ENCODE data around the gene CDC14A. TPM values are rescaled to one million over a fixed set of nuclear protein-coding genes. Genes with fewer than 3 reads are reported as not detected.

Gene CDC14A
- total and polyA plus RNA-seq, 12 donors: 0.85 to 19.2 (median 4.1) TPM

- H3K4me3 ChIP-seq: no peak overlapping the region
- DNase-seq: no peak
- no peaks in the 10 kb centered on the region for H3K9me3 ChIP-seq (replicated peaks in 1 of 3)
- no peak overlapping the region for H3K27ac ChIP-seq
- 70 to 83% (median 78%) methylated on average over 3 of the region's 3 CpGs for WGBS, 4 donors
- H3K4me1 ChIP-seq (replicated peaks in 1 of 2): no peaks in the 10 kb centered on the region
- TF ChIP-seq POLR2A (IDR thresholded peaks at IDR 0.05): no peak
- no peak for TF ChIP-seq CTCF (IDR thresholded peaks at IDR 0.05)
- no peaks in the 10 kb centered on the region for H3K36me3 ChIP-seq (replicated peaks in 1 of 2)
- intact Hi-C loops (cut with DNase I): no loop called here
- no peaks in the 10 kb centered on the region for H3K27me3 ChIP-seq
These were observed 86.5 kb downstream of the CDC14A start for GRCh38 chr1:100438789-100439188.

- Histone ChIP-seq H3K4me1 (replicated peaks in 1 of 2) (no peaks in the 10 kb centered on the region), H3K36me3 (replicated peaks in 1 of 2) (no peaks in the 10 kb centered on the region), H3K27ac (no peak overlapping the region), H3K27me3 (no peaks in the 10 kb centered on the region), H3K9me3 (replicated peaks in 1 of 3) (no peaks in the 10 kb centered on the region), H3K4me3 (no peak overlapping the region)
- no peak for DNase-seq
- intact Hi-C loops (cut with DNase I): no loop called here
- WGBS, 4 donors: 59 to 64% (median 62%) methylated on average over 4 of the region's 4 CpGs
- TF ChIP-seq CTCF (IDR thresholded peaks at IDR 0.05) (no peak), POLR2A (IDR thresholded peaks at IDR 0.05) (no peak)
These were observed 87.9 kb downstream of the CDC14A start for GRCh38 chr1:100440075-100440809.

GRCh38 chr1:100441146-100441545, 88.8 kb downstream of the CDC14A start:
- no peaks in the 10 kb centered on the region for H3K9me3 ChIP-seq (replicated peaks in 1 of 3)
- H3K27me3 ChIP-seq: no peaks in the 10 kb centered on the region
- H3K36me3 ChIP-seq (replicated peaks in 1 of 2): no peaks in the 10 kb centered on the region
- no peak for DNase-seq
- TF ChIP-seq POLR2A (IDR thresholded peaks at IDR 0.05): no peak
- TF ChIP-seq CTCF (IDR thresholded peaks at IDR 0.05): no peak
- no peak overlapping the region for H3K4me3 ChIP-seq
- intact Hi-C loops (cut with DNase I): no loop called here
- H3K4me1 ChIP-seq (replicated peaks in 1 of 2): no peaks in the 10 kb centered on the region
- no peak overlapping the region for H3K27ac ChIP-seq
- 85 to 94% (median 90%) methylated on average over 2 of the region's 2 CpGs for WGBS, 4 donors

GRCh38 chr1:100441651-100442050, 89.3 kb downstream of the CDC14A start:
- intact Hi-C loops (cut with DNase I): no loop called here
- DNase-seq: no peak

More at GRCh38 chr1:100441651-100442050, 89.3 kb downstream of the CDC14A start:
- no peaks in the 10 kb centered on the region for H3K27me3 ChIP-seq
- H3K9me3 ChIP-seq (replicated peaks in 1 of 3): no peaks in the 10 kb centered on the region
- H3K4me3 ChIP-seq: no peak overlapping the region
- no peaks in the 10 kb centered on the region for H3K36me3 ChIP-seq (replicated peaks in 1 of 2)
- 79 to 95% (median 85%) methylated on average over 1 of the region's 1 CpG for WGBS, 4 donors
- H3K27ac ChIP-seq: no peak overlapping the region
- no peaks in the 10 kb centered on the region for H3K4me1 ChIP-seq (replicated peaks in 1 of 2)
- TF ChIP-seq POLR2A (IDR thresholded peaks at IDR 0.05) (no peak), CTCF (IDR thresholded peaks at IDR 0.05) (no peak)

Measured in adrenal gland (tissue), 12 donors.